ENCODE data around the gene PKN1. TPM values are rescaled to one million over a fixed set of nuclear protein-coding genes. Genes with fewer than 3 reads are reported as not detected.

The PKN1 gene
- total RNA-seq, 1 donor from 2014 or later, result 159 TPM

DNA sequence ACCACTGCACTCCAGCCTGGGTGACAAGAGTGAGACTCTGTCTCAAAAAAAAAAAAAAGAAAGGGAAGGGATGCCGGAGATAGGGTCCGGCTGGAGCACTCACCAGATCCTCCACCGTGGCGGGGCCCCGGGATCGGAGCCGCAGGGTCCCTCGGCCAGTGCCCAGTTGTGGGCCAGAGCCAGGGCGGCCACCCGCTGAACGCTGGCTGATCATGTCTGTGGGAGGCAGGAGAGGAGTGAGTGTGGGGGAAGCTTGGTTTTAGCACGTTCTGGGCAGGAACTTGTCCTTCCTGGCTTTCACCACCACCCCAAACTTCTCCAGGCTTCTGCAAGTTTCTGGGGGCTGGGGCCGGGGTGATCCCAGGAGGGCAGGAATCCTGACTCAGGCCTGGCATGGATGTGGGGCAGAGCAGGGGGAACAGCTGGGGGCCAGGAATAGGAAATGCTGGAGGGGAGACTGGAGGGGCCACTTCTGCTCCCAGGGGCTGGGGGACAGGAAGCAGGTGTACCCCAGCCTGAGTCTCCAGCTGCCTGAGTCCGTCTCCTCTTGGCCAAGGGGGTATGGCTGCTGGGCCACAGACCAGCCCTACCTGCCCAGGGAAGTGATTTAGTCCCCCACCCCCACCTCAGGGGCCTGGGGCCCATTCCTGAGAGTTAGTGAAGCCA is 46.3 kb downstream of the PKN1 start:
- peaks cover 18% of the 10 kb centered on the region for H3K36me3 ChIP-seq
- H3K4me1 ChIP-seq, result peaks cover 31% of the 10 kb centered on the region

DNA sequence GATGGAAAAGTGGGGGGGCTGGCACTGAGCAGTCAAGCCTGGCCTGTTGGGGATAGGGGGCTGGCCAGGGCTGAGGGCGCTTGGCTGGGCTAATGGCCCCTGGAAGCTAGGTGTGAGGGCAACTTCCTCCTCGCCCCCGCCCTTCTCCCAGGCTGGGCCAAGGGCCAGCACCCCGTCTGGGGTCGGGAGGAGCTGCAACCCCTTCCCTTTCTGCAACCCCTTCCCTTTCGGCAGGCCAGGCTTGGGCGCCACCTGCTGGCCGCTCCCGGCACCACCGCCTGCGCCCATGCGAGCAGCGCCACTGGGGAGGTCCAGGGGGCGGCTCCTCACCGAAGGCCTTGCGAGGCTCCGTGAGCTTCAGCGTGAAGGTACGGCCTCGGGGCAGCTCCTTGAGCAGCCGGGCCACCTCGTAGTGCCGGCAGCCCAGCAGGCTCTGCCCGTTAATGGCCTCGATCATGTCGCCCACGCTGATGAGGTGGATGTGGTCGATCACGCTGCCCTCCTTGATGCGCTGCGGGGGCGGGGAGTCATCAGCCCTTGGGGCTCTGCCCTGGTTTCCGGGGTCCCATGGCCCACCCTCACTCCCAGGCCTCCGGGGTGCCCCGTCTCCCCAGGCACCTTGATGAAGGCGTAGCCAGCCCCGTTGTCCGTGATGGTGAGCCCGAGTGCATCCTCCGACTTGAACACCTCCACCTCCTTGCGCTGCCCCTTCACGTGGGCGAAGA is 47.0 kb downstream of the PKN1 start:
- Histone ChIP-seq H3K27me3 (no peaks in the 10 kb centered on the region), H3K9me3 (no peaks in the 10 kb centered on the region), H3K4me3 (no peak overlapping the region), H3K4me1 (peaks cover 27% of the 10 kb centered on the region), H3K27ac (no peak overlapping the region), H3K36me3 (peaks cover 18% of the 10 kb centered on the region)
- TF ChIP-seq, protein P1, sequence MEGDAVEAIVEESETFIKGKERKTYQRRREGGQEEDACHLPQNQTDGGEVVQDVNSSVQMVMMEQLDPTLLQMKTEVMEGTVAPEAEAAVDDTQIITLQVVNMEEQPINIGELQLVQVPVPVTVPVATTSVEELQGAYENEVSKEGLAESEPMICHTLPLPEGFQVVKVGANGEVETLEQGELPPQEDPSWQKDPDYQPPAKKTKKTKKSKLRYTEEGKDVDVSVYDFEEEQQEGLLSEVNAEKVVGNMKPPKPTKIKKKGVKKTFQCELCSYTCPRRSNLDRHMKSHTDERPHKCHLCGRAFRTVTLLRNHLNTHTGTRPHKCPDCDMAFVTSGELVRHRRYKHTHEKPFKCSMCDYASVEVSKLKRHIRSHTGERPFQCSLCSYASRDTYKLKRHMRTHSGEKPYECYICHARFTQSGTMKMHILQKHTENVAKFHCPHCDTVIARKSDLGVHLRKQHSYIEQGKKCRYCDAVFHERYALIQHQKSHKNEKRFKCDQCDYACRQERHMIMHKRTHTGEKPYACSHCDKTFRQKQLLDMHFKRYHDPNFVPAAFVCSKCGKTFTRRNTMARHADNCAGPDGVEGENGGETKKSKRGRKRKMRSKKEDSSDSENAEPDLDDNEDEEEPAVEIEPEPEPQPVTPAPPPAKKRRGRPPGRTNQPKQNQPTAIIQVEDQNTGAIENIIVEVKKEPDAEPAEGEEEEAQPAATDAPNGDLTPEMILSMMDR (IDR thresholded peaks at IDR 0.05), result peak; percentile 90
- ATAC-seq, result peak; percentile 52
- intact Hi-C loops (cut with DNase I), result no loop called here
- DNase-seq, result peak; percentile 78

More for the DNA sequence above, 46.3 kb downstream of the PKN1 start:
- H3K4me3 ChIP-seq, result no peak overlapping the region
- TF ChIP-seq, protein P1 (IDR thresholded peaks at IDR 0.05), result no peak
- no peaks in the 10 kb centered on the region for H3K27me3 ChIP-seq
- no peak for ATAC-seq
- H3K27ac ChIP-seq, result no peak overlapping the region
- no peaks in the 10 kb centered on the region for H3K9me3 ChIP-seq
- intact Hi-C loops (cut with DNase I), result no loop called here
- DNase-seq, result no peak

DNA sequence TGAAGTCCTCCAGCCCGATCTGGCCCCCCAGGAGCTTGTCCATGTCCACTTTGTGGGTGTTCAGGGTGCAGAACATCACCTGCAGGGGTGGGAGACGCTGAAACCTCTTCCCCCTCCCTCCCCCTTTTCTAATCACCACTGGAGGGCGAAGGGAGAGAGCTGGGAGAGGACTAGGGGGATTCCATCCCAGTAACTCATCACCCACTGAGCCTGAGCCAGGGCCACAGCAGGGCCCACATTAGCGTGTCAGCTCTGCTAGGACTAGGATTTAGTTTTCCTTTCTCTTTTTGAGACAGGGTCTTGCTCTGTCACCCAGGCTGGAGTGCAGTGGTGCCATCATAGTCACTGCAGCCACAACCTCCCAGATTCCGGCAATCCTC is 47.6 kb downstream of the PKN1 start:
- no peak for ATAC-seq
- H3K27ac ChIP-seq, result no peak overlapping the region
- TF ChIP-seq, protein P1 (IDR thresholded peaks at IDR 0.05), result no peak
- no peaks in the 10 kb centered on the region for H3K9me3 ChIP-seq
- H3K27me3 ChIP-seq, result no peaks in the 10 kb centered on the region
- no peak overlapping the region for H3K4me3 ChIP-seq
- intact Hi-C loops (cut with DNase I), result no loop called here
- peaks cover 21% of the 10 kb centered on the region for H3K4me1 ChIP-seq
- DNase-seq, result no peak
- peaks cover 18% of the 10 kb centered on the region for H3K36me3 ChIP-seq

DNA sequence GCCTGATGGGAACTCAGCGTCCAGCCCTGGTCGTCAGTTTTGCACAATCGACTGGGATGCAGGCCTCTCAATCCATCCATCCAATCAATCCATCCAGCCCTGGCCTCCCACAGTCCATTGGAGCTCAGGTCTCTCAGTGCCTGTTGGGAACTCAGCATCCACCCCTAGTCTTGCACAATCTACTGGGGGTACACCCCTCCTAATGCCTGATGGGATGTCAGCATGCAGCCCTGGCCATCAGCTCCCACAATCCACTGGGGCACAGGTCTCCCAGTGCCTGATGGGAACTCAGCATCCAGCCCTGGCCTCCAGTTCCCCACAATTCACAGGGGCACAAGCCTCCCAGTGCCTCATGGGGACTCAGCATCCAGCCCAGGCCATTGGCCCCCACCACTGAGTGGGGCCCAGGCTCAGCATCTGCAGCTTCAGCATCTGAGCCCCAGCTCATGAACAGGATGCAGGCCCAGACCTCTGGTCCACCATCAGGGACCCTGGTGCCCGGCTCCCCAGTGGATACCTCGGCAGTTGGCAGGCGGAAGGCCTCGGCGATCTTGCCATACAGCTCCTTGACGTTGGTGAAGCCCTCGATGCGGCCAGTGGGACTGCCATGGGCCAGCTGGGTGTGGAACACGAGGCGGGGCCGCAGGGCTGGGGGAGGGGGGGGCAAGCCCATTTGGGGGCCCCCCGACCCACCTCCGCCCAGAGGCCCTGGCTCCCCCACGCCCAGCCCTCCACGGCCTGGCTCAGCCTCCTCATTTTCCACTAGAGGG is 49.3 kb downstream of the PKN1 start:
- TF ChIP-seq, protein P1 (IDR thresholded peaks at IDR 0.05), result no peak
- intact Hi-C loops (cut with DNase I), result no loop called here
- Histone ChIP-seq H3K4me3 (no peak overlapping the region), H3K36me3 (peaks cover 27% of the 10 kb centered on the region), H3K9me3 (no peaks in the 10 kb centered on the region), H3K27me3 (no peaks in the 10 kb centered on the region), H3K4me1 (peaks cover 16% of the 10 kb centered on the region), H3K27ac (no peak overlapping the region)
- DNase-seq, result no peak
- no peak for ATAC-seq

- intact Hi-C loops (cut with DNase I), result no loop called here
- ATAC-seq (no peak), DNase-seq (no peak)
- Histone ChIP-seq H3K27me3 (no peaks in the 10 kb centered on the region), H3K36me3 (peaks cover 27% of the 10 kb centered on the region), H3K27ac (no peak overlapping the region), H3K4me3 (no peak overlapping the region), H3K4me1 (no peaks in the 10 kb centered on the region), H3K9me3 (no peaks in the 10 kb centered on the region)
- TF ChIP-seq, protein P1 (IDR thresholded peaks at IDR 0.05), result no peak
Observed at GRCh38 chr19:14487370-14488125, 54.4 kb downstream of the PKN1 start.
